Measurements from ENCODE around the gene TIGD1. TPM values are rescaled to one million over a fixed set of nuclear protein-coding genes. Genes with fewer than 3 reads are reported as not detected.

The TIGD1 gene
- polyA plus RNA-seq, 1 donor (not counting 4 experiments of a cell fraction or from before 2014, with no cell fraction given) = 2.3 TPM

DNA sequence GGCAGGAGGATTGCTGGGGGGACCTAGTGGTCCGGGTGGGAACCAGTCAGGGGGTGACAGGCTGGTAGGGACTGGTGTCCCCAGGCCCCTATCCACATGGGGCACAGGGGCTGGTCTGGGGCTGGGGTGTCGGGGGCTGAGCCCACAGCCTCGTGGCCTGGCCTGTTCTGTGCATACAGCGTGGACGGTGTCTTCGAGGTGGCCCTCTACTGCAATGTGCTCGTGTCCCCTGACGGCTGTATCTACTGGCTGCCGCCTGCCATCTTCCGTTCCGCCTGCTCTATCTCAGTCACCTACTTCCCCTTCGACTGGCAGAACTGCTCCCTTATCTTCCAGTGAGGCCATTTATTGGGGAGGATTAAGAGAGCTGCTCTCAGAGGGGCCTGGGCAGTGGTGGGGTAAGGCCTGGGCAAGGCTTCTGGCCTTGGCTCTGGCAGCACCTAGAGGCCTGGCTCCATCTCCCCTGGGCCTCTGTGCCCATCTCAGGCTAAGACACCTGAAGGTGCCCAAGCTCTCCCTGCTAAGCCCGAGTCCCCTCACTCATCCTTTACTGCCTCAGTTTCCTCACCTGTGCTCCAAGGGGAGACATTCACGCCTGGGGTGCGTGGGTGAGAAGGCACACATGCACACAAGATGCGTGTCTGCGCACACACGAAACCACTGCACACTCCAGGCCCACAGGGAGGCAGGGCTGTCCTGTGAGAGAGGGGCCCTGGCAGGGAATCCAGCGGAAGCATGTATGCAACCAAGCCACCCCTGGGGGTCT is 9.0 kb downstream of the TIGD1 start:
- Histone ChIP-seq H3K4me3 (ENCODE audit: control insufficient read depth in 2 of 3, extremely low read depth in 1 of 3, insufficient read depth in 2 of 3, low read depth in 1 of 3, low read length in 3 of 3) (no peak overlapping the region), H3K4me2 (ENCODE audit: control insufficient read depth, extremely low read depth, insufficient read depth, low read depth, low read length) (no peak overlapping the region), H3K36me3 (ENCODE audit: control insufficient read depth in 2 of 2, extremely low read depth in 1 of 2, insufficient read depth in 2 of 2, low read length in 2 of 2) (peaks cover 0 to 8% of the 10 kb centered on the region in 2 experiments), H3K9me3 (ENCODE audit: control insufficient read depth, low read depth, low read length) (no peaks in the 10 kb centered on the region), H3K9me1 (ENCODE audit: control insufficient read depth, extremely low read depth, insufficient read depth, low read length) (no peaks in the 10 kb centered on the region), H3K4me1 (ENCODE audit: control insufficient read depth, extremely low read depth, insufficient read depth, low read length) (peaks cover 3% of the 10 kb centered on the region), H3K27me3 (ENCODE audit: control insufficient read depth, extremely low read depth, insufficient read depth, low read length) (no peaks in the 10 kb centered on the region), H3K79me2 (ENCODE audit: control insufficient read depth, insufficient read depth, low read length) (no peaks in the 10 kb centered on the region), H3K9ac (ENCODE audit: control insufficient read depth, extremely low read depth, insufficient read depth, low read length) (no peak overlapping the region), H3K27ac (ENCODE audit: control insufficient read depth, insufficient read depth, low read length) (no peak overlapping the region), H4K20me1 (ENCODE audit: control insufficient read depth, extremely low read depth, insufficient read depth, low read length) (peaks cover 8% of the 10 kb centered on the region), H2AFZ (ENCODE audit: control insufficient read depth, low read length) (no peak overlapping the region)
- no peak for TF ChIP-seq EZH2 (IDR thresholded peaks at IDR 0.05; ENCODE audit: low read length)
- TF ChIP-seq, protein P1, sequence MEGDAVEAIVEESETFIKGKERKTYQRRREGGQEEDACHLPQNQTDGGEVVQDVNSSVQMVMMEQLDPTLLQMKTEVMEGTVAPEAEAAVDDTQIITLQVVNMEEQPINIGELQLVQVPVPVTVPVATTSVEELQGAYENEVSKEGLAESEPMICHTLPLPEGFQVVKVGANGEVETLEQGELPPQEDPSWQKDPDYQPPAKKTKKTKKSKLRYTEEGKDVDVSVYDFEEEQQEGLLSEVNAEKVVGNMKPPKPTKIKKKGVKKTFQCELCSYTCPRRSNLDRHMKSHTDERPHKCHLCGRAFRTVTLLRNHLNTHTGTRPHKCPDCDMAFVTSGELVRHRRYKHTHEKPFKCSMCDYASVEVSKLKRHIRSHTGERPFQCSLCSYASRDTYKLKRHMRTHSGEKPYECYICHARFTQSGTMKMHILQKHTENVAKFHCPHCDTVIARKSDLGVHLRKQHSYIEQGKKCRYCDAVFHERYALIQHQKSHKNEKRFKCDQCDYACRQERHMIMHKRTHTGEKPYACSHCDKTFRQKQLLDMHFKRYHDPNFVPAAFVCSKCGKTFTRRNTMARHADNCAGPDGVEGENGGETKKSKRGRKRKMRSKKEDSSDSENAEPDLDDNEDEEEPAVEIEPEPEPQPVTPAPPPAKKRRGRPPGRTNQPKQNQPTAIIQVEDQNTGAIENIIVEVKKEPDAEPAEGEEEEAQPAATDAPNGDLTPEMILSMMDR (optimal IDR thresholded peaks at IDR 0.05 in 1 of 3, IDR thresholded peaks at IDR 0.05 in 1 of 3, conservative IDR thresholded peaks at IDR 0.05 in 1 of 3; ENCODE audit: extremely low read depth in 1 of 3, insufficient read depth in 2 of 3, low read length in 3 of 3) = no peak
- FAIRE-seq (no peak), DNase-seq (ENCODE audit: low read depth, low spot score) (no peak)
- dilution Hi-C loops (cut with MboI; ENCODE audit: extremely low pct_ligation_motif_present, low sequenced_read_pairs) = no loop called here

DNA sequence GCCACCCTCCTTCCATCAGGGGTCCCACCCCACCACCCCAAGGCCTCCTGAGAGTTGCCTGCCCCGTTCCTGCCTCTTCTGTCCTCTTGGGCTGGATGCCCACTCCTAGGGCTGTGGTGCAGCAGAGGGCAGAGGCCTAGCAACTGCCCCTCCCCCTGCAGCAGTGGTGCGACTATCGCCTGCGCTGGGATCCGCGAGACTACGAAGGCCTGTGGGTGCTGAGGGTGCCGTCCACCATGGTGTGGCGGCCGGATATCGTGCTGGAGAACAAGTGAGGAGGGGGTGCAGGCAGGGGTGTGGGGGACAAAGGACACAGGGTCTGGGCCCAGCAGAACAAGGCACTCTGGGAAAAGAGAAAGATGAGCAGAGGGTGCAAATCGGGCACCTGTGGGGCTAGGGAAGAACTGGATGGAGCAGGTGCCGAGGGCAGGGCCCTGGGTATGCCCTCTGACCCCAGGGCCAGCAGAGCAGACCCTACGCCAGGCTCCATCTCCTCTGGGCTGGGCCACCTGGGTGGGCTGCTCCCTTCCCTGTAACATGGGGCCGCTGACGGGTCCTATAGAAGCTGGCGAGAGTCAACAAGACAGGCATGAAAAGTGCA is 9.8 kb downstream of the TIGD1 start:
- H2AFZ ChIP-seq (ENCODE audit: control insufficient read depth, low read length) = no peak overlapping the region
- dilution Hi-C loops (cut with MboI; ENCODE audit: extremely low pct_ligation_motif_present, low sequenced_read_pairs) = no loop called here

More for the DNA sequence above, 9.8 kb downstream of the TIGD1 start:
- Histone ChIP-seq H3K27me3 (ENCODE audit: control insufficient read depth, extremely low read depth, insufficient read depth, low read length) (no peaks in the 10 kb centered on the region), H3K9me3 (ENCODE audit: control insufficient read depth, low read depth, low read length) (no peaks in the 10 kb centered on the region), H3K79me2 (ENCODE audit: control insufficient read depth, insufficient read depth, low read length) (no peaks in the 10 kb centered on the region), H3K9me1 (ENCODE audit: control insufficient read depth, extremely low read depth, insufficient read depth, low read length) (no peaks in the 10 kb centered on the region), H3K4me1 (ENCODE audit: control insufficient read depth, extremely low read depth, insufficient read depth, low read length) (peaks cover 3% of the 10 kb centered on the region), H3K36me3 (ENCODE audit: control insufficient read depth in 2 of 2, extremely low read depth in 1 of 2, insufficient read depth in 2 of 2, low read length in 2 of 2) (peaks cover 0 to 6% of the 10 kb centered on the region in 2 experiments), H3K9ac (ENCODE audit: control insufficient read depth, extremely low read depth, insufficient read depth, low read length) (no peak overlapping the region), H3K4me2 (ENCODE audit: control insufficient read depth, extremely low read depth, insufficient read depth, low read depth, low read length) (no peak overlapping the region), H3K4me3 (ENCODE audit: control insufficient read depth in 2 of 3, extremely low read depth in 1 of 3, insufficient read depth in 2 of 3, low read depth in 1 of 3, low read length in 3 of 3) (no peak overlapping the region), H3K27ac (ENCODE audit: control insufficient read depth, insufficient read depth, low read length) (no peak overlapping the region), H4K20me1 (ENCODE audit: control insufficient read depth, extremely low read depth, insufficient read depth, low read length) (peaks cover 8% of the 10 kb centered on the region)
- TF ChIP-seq, protein P1 (optimal IDR thresholded peaks at IDR 0.05 in 1 of 3, IDR thresholded peaks at IDR 0.05 in 1 of 3, conservative IDR thresholded peaks at IDR 0.05 in 1 of 3; ENCODE audit: extremely low read depth in 1 of 3, insufficient read depth in 2 of 3, low read length in 3 of 3) = no peak
- FAIRE-seq (no peak), DNase-seq (ENCODE audit: low read depth, low spot score) (no peak)

All from keratinocyte (primary cell).